Stimulated activated effector memory CD8-positive, alpha-beta T cell treated with anti-CD3 and anti-CD28 coated beads, Interleukin-12 subunit alpha, Interleukin-12 subunit beta, amount 100 ng/mL, for 72 hours (primary cell): ENCODE data around the gene CEBPZOS.
"Not testable (repeated sequence)": the region's sequence is repeated elsewhere in the genome, so short reads cannot be mapped to it uniquely, and the experiment has no call there.

ENCODE experiments used
- ATAC-seq: fragments of 150-1000 bp; cut with Tn5 transposase; 2 replicates; pipeline ENCODE4 v1.10.0; 2021
- DNase-seq, 2 donors: peaks; one replicate each; pipeline ENCODE4 v3.0.0; 2021 to 2022; ENCODE audit warnings: low spot score in 2 of 2
- H3K27ac Mint-ChIP-seq: one replicate; pipeline ENCODE4 v1.8.0; 2022; ENCODE audit warnings: mild to moderate bottlenecking, mixed read lengths
- H3K36me3 Mint-ChIP-seq: one replicate; pipeline ENCODE4 v1.8.0; 2022; ENCODE audit warnings: mild to moderate bottlenecking, mixed read lengths
- H3K4me1 Mint-ChIP-seq: one replicate; pipeline ENCODE4 v1.8.0; 2022; ENCODE audit warnings: mixed read lengths
- H3K4me3 Mint-ChIP-seq: one replicate; pipeline ENCODE4 v1.8.0; 2022; ENCODE audit warnings: mild to moderate bottlenecking, mixed read lengths
- H3K9me3 Mint-ChIP-seq: one replicate; pipeline ENCODE4 v1.8.0; 2022; ENCODE audit warnings: mixed read lengths

Gene CEBPZOS

GRCh38 chr2:37206760-37207159 is 10.5 kb downstream of the CEBPZOS start:
- Mint-ChIP-seq H3K4me1 (peaks cover 28% of the 10 kb centered on the region), H3K9me3 (peaks cover 11% of the 10 kb centered on the region), H3K36me3 (peaks cover 100% of the 10 kb centered on the region)
- not testable (repeated sequence) for H3K4me3 Mint-ChIP-seq, ATAC-seq, DNase-seq, H3K27ac Mint-ChIP-seq

- Mint-ChIP-seq H3K36me3 (peaks cover 100% of the 10 kb centered on the region), H3K27ac (no peak overlapping the region)
Measured at GRCh38 chr2:37211212-37211611, 14.9 kb downstream of the CEBPZOS start.

GRCh38 chr2:37211939-37212338 is 15.6 kb downstream of the CEBPZOS start:
- Mint-ChIP-seq H3K4me3 (no peak overlapping the region), H3K4me1 (peaks cover 14% of the 10 kb centered on the region), H3K9me3 (peaks cover 5% of the 10 kb centered on the region), H3K27ac (no peak overlapping the region), H3K36me3 (peaks cover 100% of the 10 kb centered on the region)
- no peak for ATAC-seq
- no peak for DNase-seq

More at GRCh38 chr2:37211212-37211611, 14.9 kb downstream of the CEBPZOS start:
- no peak for DNase-seq
- Mint-ChIP-seq H3K4me1 (peaks cover 18% of the 10 kb centered on the region), H3K9me3 (peaks cover 8% of the 10 kb centered on the region), H3K4me3 (no peak overlapping the region)
- ATAC-seq, result no peak

GRCh38 chr2:37215250-37215649 is 19.0 kb downstream of the CEBPZOS start:
- ATAC-seq (no peak), DNase-seq (no peak)
- H3K4me3 Mint-ChIP-seq, result no peak overlapping the region
- H3K27ac Mint-ChIP-seq, result peak overlapping the region; percentile 54
- peaks cover 100% of the 10 kb centered on the region for H3K36me3 Mint-ChIP-seq
- H3K4me1 Mint-ChIP-seq, result no peaks in the 10 kb centered on the region
- H3K9me3 Mint-ChIP-seq, result no peaks in the 10 kb centered on the region

GRCh38 chr2:37219046-37219445 is 22.8 kb downstream of the CEBPZOS start:
- H3K9me3 Mint-ChIP-seq, result no peaks in the 10 kb centered on the region
- no peak overlapping the region for H3K27ac Mint-ChIP-seq
- H3K4me1 Mint-ChIP-seq, result peaks cover 17% of the 10 kb centered on the region
- no peak for DNase-seq
- no peak for ATAC-seq
- no peak overlapping the region for H3K4me3 Mint-ChIP-seq
- peaks cover 99% of the 10 kb centered on the region for H3K36me3 Mint-ChIP-seq

GRCh38 chr2:37223131-37223530 is 26.8 kb downstream of the CEBPZOS start:
- DNase-seq, result no peak
- Mint-ChIP-seq H3K4me1 (peaks cover 42% of the 10 kb centered on the region), H3K27ac (peak overlapping the region; percentile 58), H3K36me3 (peaks cover 93% of the 10 kb centered on the region), H3K9me3 (no peaks in the 10 kb centered on the region), H3K4me3 (no peak overlapping the region)
- ATAC-seq, result no peak

- DNase-seq, result no peak
- Mint-ChIP-seq H3K4me1 (peaks cover 46% of the 10 kb centered on the region), H3K9me3 (no peaks in the 10 kb centered on the region), H3K27ac (no peak overlapping the region), H3K4me3 (no peak overlapping the region), H3K36me3 (peaks cover 93% of the 10 kb centered on the region)
- no peak for ATAC-seq
Measured at GRCh38 chr2:37224063-37224462, 27.8 kb downstream of the CEBPZOS start.

GRCh38 chr2:37225129-37225528 is 28.8 kb downstream of the CEBPZOS start:
- H3K4me3 Mint-ChIP-seq, result not testable (repeated sequence)

GRCh38 chr2:37226863-37227262 is 30.6 kb downstream of the CEBPZOS start:
- peaks cover 52% of the 10 kb centered on the region for H3K4me1 Mint-ChIP-seq

More at GRCh38 chr2:37225129-37225528, 28.8 kb downstream of the CEBPZOS start:
- not testable (repeated sequence) for DNase-seq, H3K9me3 Mint-ChIP-seq, ATAC-seq
- peaks cover 89% of the 10 kb centered on the region for H3K36me3 Mint-ChIP-seq
- peak overlapping the region; percentile 14 for H3K27ac Mint-ChIP-seq
- peaks cover 52% of the 10 kb centered on the region for H3K4me1 Mint-ChIP-seq

GRCh38 chr2:37228788-37229187 is 32.5 kb downstream of the CEBPZOS start:
- no peak for ATAC-seq
- H3K9me3 Mint-ChIP-seq, result no peaks in the 10 kb centered on the region
- peaks cover 52% of the 10 kb centered on the region for H3K36me3 Mint-ChIP-seq
- H3K27ac Mint-ChIP-seq, result no peak overlapping the region
- peaks cover 37% of the 10 kb centered on the region for H3K4me1 Mint-ChIP-seq
- DNase-seq, result no peak
- H3K4me3 Mint-ChIP-seq, result no peak overlapping the region

More at GRCh38 chr2:37226863-37227262, 30.6 kb downstream of the CEBPZOS start:
- H3K4me3 Mint-ChIP-seq, result peak overlapping the region; percentile 2
- no peaks in the 10 kb centered on the region for H3K9me3 Mint-ChIP-seq
- ATAC-seq, result no peak
- no peak overlapping the region for H3K27ac Mint-ChIP-seq
- DNase-seq, result no peak
- peaks cover 71% of the 10 kb centered on the region for H3K36me3 Mint-ChIP-seq

GRCh38 chr2:37230581-37230980 is 34.3 kb downstream of the CEBPZOS start:
- Mint-ChIP-seq H3K4me1 (peaks cover 36% of the 10 kb centered on the region), H3K36me3 (peaks cover 52% of the 10 kb centered on the region), H3K27ac (no peak overlapping the region), H3K9me3 (no peaks in the 10 kb centered on the region), H3K4me3 (no peak overlapping the region)
- DNase-seq (no peak), ATAC-seq (no peak)

- peak; percentile 74 to 94 for DNase-seq
- Mint-ChIP-seq H3K36me3 (peaks cover 55% of the 10 kb centered on the region), H3K27ac (no peak within 1 kb of the TSS), H3K9me3 (no peaks in the 10 kb centered on the region), H3K4me1 (peaks cover 29% of the 10 kb centered on the region), H3K4me3 (no peak within 1 kb of the TSS)
- ATAC-seq, result peak; percentile 97
Measured at GRCh38 chr2:37231241-37232130, 35.2 kb downstream of the CEBPZOS start, which contains the start of the genes CEBPZ and NDUFAF7. TSS of gene CEBPZ (minus strand) at chr2:37231596. CDS start at chr2:37231567, 29 bp downstream. TSS of gene NDUFAF7 (plus strand) at chr2:37231658. CDS start at chr2:37231706, 48 bp downstream.

- ATAC-seq (peak; percentile 32), DNase-seq (no peak)
- H3K27ac Mint-ChIP-seq, result no peak overlapping the region
- H3K9me3 Mint-ChIP-seq, result no peaks in the 10 kb centered on the region
- no peak overlapping the region for H3K4me3 Mint-ChIP-seq
- H3K4me1 Mint-ChIP-seq, result peaks cover 22% of the 10 kb centered on the region
- peaks cover 55% of the 10 kb centered on the region for H3K36me3 Mint-ChIP-seq
Measured at GRCh38 chr2:37232131-37232933, 36.0 kb downstream of the CEBPZOS start.

GRCh38 chr2:37243435-37243834 is 47.1 kb downstream of the CEBPZOS start:
- no peak overlapping the region for H3K27ac Mint-ChIP-seq

GRCh38 chr2:37244017-37244416 is 47.7 kb downstream of the CEBPZOS start:
- no peak overlapping the region for H3K27ac Mint-ChIP-seq
- peaks cover 82% of the 10 kb centered on the region for H3K36me3 Mint-ChIP-seq

More at GRCh38 chr2:37243435-37243834, 47.1 kb downstream of the CEBPZOS start:
- no peak for ATAC-seq
- Mint-ChIP-seq H3K4me1 (peaks cover 6% of the 10 kb centered on the region), H3K4me3 (no peak overlapping the region), H3K36me3 (peaks cover 82% of the 10 kb centered on the region), H3K9me3 (no peaks in the 10 kb centered on the region)
- no peak for DNase-seq

More at GRCh38 chr2:37244017-37244416, 47.7 kb downstream of the CEBPZOS start:
- DNase-seq (no peak), ATAC-seq (peak; percentile 82)
- Mint-ChIP-seq H3K4me3 (no peak overlapping the region), H3K4me1 (peaks cover 6% of the 10 kb centered on the region), H3K9me3 (no peaks in the 10 kb centered on the region)
